Suprapubic skin (tissue), 4 donors: ENCODE measurements around the gene SUPT6H. TPM values are rescaled to one million over a fixed set of nuclear protein-coding genes. Genes with fewer than 3 reads are reported as not detected.

Source experiments
- DNase-seq, 2 donors: peaks; one replicate each; pipeline ENCODE4 v3.0.0-alpha.2; 2019; ENCODE audit warnings: low spot score in 2 of 2
- H3K27ac ChIP-seq: fragments of 200-600 bp; sonication (generic); one replicate; pipeline ENCODE4 v1.5.1; 2019
- H3K27me3 ChIP-seq: fragments of 200-600 bp; sonication (generic); one replicate; pipeline ENCODE4 v1.5.1; 2019
- H3K36me3 ChIP-seq: fragments of 200-600 bp; sonication (generic); one replicate; pipeline ENCODE4 v1.5.1; 2019
- H3K4me1 ChIP-seq: fragments of 200-600 bp; sonication (generic); one replicate; pipeline ENCODE4 v1.5.1; 2019
- H3K4me3 ChIP-seq: fragments of 200-600 bp; sonication (generic); one replicate; pipeline ENCODE4 v1.5.1; 2019; ENCODE audit warnings: mild to moderate bottlenecking
- H3K9me3 ChIP-seq: fragments of 200-600 bp; sonication (generic); one replicate; pipeline ENCODE4 v1.5.1; 2019
- CTCF ChIP-seq, 2 donors: fragments of 200-600 bp in 1 of 2; fragments of 450-650 bp in 1 of 2; sonication (generic) in 1 of 2; IDR thresholded peaks; one replicate each; pipeline ENCODE4 v1.5.1; 2016 to 2019; ENCODE audit warnings: antibody characterized with exemption in 2 of 2, mild to moderate bottlenecking in 1 of 2, moderate library complexity in 1 of 2
- EP300 ChIP-seq: sonication (generic); formaldehyde crosslinking; IDR thresholded peaks from one replicate; pipeline ENCODE4 v1.6.1; 2017; ENCODE audit warnings: antibody characterized with exemption
- POLR2A ChIP-seq, 2 donors: fragments of 450-650 bp; IDR thresholded peaks; one replicate each; pipeline ENCODE4 v1.6.1; 2017; ENCODE audit warnings: antibody characterized with exemption in 2 of 2, mild to moderate bottlenecking in 2 of 2, moderate library complexity in 2 of 2
- POLR2AphosphoS5 ChIP-seq, 3 donors: sonication (generic); formaldehyde crosslinking; IDR thresholded peaks; one replicate each; pipeline ENCODE4 v1.6.1; 2017; ENCODE audit warnings: antibody characterized with exemption in 3 of 3
- WGBS: methylation state at CpG from one replicate; pipeline ENCODE4 v1.1.5; 2018; 5-methylcytosine and 5-hydroxymethylcytosine counted together
- total RNA-seq, 4 donors: library from RNA; depleted of rRNA; stranded (reverse); fragments of >200 nt; gene quantifications; one replicate each; pipeline ENCODE4 v1.1.0, GENCODE V29; 2016

SUPT6H gene
- total RNA-seq, 4 donors from 2014 or later: 41.1 to 123 (median 57.2) TPM

GRCh38 chr17:28622186-28622585, 39.8 kb upstream of the SUPT6H start:
- Histone ChIP-seq H3K9me3 (no peaks in the 10 kb centered on the region), H3K4me1 (no peaks in the 10 kb centered on the region), H3K4me3 (no peak overlapping the region), H3K27ac (no peak overlapping the region), H3K36me3 (peaks cover 94% of the 10 kb centered on the region), H3K27me3 (no peaks in the 10 kb centered on the region)
- WGBS: 95% methylated on average over 3 of the region's 3 CpGs
- no peak for TF ChIP-seq EP300
- TF ChIP-seq CTCF (IDR thresholded peaks at IDR 0.05): no peak
- no peak for TF ChIP-seq POLR2A (IDR thresholded peaks at IDR 0.05)
- TF ChIP-seq POLR2AphosphoS5 (IDR thresholded peaks at IDR 0.05): no peak
- DNase-seq: no peak

GRCh38 chr17:28623696-28624095, 38.3 kb upstream of the SUPT6H start:
- Histone ChIP-seq H3K4me3 (no peak overlapping the region), H3K27ac (no peak overlapping the region), H3K27me3 (no peaks in the 10 kb centered on the region), H3K9me3 (no peaks in the 10 kb centered on the region), H3K4me1 (no peaks in the 10 kb centered on the region), H3K36me3 (peaks cover 93% of the 10 kb centered on the region)
- TF ChIP-seq POLR2A (IDR thresholded peaks at IDR 0.05) (no peak), POLR2AphosphoS5 (IDR thresholded peaks at IDR 0.05) (no peak), CTCF (IDR thresholded peaks at IDR 0.05) (no peak), EP300 (no peak)
- no peak for DNase-seq
- WGBS: 88% methylated on average over 4 of the region's 4 CpGs

GRCh38 chr17:28624148-28624547, 37.9 kb upstream of the SUPT6H start:
- Histone ChIP-seq H3K27ac (no peak overlapping the region), H3K27me3 (no peaks in the 10 kb centered on the region), H3K4me3 (no peak overlapping the region), H3K36me3 (peaks cover 93% of the 10 kb centered on the region), H3K9me3 (no peaks in the 10 kb centered on the region), H3K4me1 (no peaks in the 10 kb centered on the region)
- no peak for TF ChIP-seq CTCF (IDR thresholded peaks at IDR 0.05)
- no peak for TF ChIP-seq POLR2A (IDR thresholded peaks at IDR 0.05)
- no peak for TF ChIP-seq POLR2AphosphoS5 (IDR thresholded peaks at IDR 0.05)
- no peak for TF ChIP-seq EP300
- DNase-seq: no peak
- WGBS: 98% methylated on average over 2 of the region's 2 CpGs

GRCh38 chr17:28626818-28627217, 35.2 kb upstream of the SUPT6H start:
- 93% methylated on average over 4 of the region's 4 CpGs for WGBS
- Histone ChIP-seq H3K4me1 (no peaks in the 10 kb centered on the region), H3K9me3 (no peaks in the 10 kb centered on the region), H3K27ac (no peak overlapping the region), H3K27me3 (no peaks in the 10 kb centered on the region), H3K4me3 (no peak overlapping the region), H3K36me3 (peaks cover 93% of the 10 kb centered on the region)
- no peak for TF ChIP-seq EP300
- no peak for TF ChIP-seq POLR2A (IDR thresholded peaks at IDR 0.05)
- no peak for TF ChIP-seq CTCF (IDR thresholded peaks at IDR 0.05)
- no peak for TF ChIP-seq POLR2AphosphoS5 (IDR thresholded peaks at IDR 0.05)
- no peak for DNase-seq

- no peaks in the 10 kb centered on the region for H3K9me3 ChIP-seq
- H3K27me3 ChIP-seq: no peaks in the 10 kb centered on the region
- H3K4me1 ChIP-seq: peaks cover 10% of the 10 kb centered on the region
- no peak overlapping the region for H3K4me3 ChIP-seq
- no peak for DNase-seq
- peaks cover 100% of the 10 kb centered on the region for H3K36me3 ChIP-seq
- TF ChIP-seq POLR2A (IDR thresholded peaks at IDR 0.05) (no peak), CTCF (IDR thresholded peaks at IDR 0.05) (no peak), POLR2AphosphoS5 (IDR thresholded peaks at IDR 0.05) (no peak), EP300 (no peak)
- 74% methylated on average over 14 of the region's 14 CpGs for WGBS
- no peak overlapping the region for H3K27ac ChIP-seq
These were observed 27.7 kb upstream of the SUPT6H start for GRCh38 chr17:28634206-28634865.
